SK-N-MC (cell line): ENCODE measurements around the gene TRMT6.

Experiments
- DNase-seq: peaks from one replicate; pipeline ENCODE4 v3.0.0-alpha.2; 2011; ENCODE audit warnings: low read depth, low spot score
- H3K27ac ChIP-seq: fragments of 200-600 bp; sonication (generic); 2 replicates; pipeline ENCODE4 v1.5.1; 2016; ENCODE audit warnings: mixed run types
- H3K36me3 ChIP-seq: fragments of 200-600 bp; sonication (generic); 2 replicates; pipeline ENCODE4 v1.6.1; 2017; ENCODE audit warnings: antibody characterized with exemption, low read length, mixed read lengths; ENCODE audit not compliant: insufficient read depth
- H3K4me3 ChIP-seq: fragments of 200-600 bp; sonication (generic); 2 replicates; pipeline ENCODE4 v1.5.1; 2016
- H3K9ac ChIP-seq: fragments of 200-600 bp; sonication (generic); 2 replicates; pipeline ENCODE4 v1.8.0; 2017; ENCODE audit warnings: mixed run types, mixed read lengths; ENCODE audit not compliant: insufficient read length
- H3K9me3 ChIP-seq: fragments of 200-600 bp; sonication (generic); 2 replicates; pipeline ENCODE4 v1.6.1; 2017; ENCODE audit warnings: low read depth, mild to moderate bottlenecking, antibody characterized with exemption, low read length, moderate library complexity, mixed read lengths
- EZH2 ChIP-seq: fragments of 200-600 bp; sonication (generic); IDR thresholded peaks from one replicate; pipeline ENCODE4 v1.6.1; 2017; ENCODE audit warnings: antibody characterized with exemption
- FOXP2 ChIP-seq: optimal IDR thresholded peaks from 2 replicates; pipeline ENCODE3; 2011; ENCODE audit warnings: mild to moderate bottlenecking, moderate library complexity; ENCODE audit not compliant: insufficient read depth; ENCODE audit errors: extremely low read length, control extremely low read depth
- POLR2AphosphoS5 ChIP-seq: IDR thresholded peaks from 2 replicates; pipeline ENCODE4 v1.6.1; 2012; ENCODE audit warnings: mild to moderate bottlenecking, low read depth, low read length, borderline replicate concordance

The TRMT6 gene, protein sequence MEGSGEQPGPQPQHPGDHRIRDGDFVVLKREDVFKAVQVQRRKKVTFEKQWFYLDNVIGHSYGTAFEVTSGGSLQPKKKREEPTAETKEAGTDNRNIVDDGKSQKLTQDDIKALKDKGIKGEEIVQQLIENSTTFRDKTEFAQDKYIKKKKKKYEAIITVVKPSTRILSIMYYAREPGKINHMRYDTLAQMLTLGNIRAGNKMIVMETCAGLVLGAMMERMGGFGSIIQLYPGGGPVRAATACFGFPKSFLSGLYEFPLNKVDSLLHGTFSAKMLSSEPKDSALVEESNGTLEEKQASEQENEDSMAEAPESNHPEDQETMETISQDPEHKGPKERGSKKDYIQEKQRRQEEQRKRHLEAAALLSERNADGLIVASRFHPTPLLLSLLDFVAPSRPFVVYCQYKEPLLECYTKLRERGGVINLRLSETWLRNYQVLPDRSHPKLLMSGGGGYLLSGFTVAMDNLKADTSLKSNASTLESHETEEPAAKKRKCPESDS

DNA sequence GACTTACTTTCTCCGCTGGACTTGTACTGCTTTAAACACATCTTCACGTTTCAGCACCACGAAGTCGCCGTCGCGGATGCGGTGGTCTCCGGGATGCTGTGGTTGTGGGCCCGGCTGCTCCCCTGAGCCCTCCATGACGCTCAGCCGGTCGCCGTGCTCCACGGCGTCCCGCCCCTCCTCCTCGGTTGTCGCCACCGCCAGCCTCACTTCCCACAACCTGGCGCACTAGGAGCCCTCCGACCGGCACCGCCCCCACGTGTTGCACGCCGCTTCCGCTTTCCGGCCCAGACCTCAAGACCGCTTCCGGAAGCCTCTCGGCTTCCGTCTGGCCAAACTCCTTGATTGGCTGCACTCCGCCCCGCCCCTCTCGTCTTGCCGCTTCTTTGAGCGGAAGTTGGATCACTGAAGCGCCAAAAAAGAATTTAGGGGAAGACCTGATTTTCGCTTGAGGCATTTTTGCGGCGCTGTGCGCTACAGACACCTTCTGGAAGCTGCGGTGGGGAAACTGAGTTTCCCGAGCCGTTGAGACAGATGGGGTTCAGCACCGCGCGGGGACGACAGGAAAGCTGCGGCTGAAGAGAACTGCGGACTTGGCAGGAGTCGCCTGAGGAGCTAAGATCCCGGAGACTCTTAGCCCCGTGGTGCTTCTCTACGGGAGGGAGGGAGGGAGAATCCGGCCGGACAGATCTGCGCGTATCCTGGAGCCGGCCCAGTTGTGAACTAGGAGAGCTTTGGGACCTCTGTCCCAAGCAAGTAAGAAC is at the start of gene TRMT6, which contains the start of gene MCM8:
Gene TRMT6, minus strand, starts transcription at position 263 of the 761 bp plus-strand sequence. Its CDS starts 128 bp downstream, at position 135.
Gene MCM8, plus strand, starts transcription at position 382 of the 761 bp plus-strand sequence. CDS start 1,364 bp downstream, outside the sequence.
- Histone ChIP-seq H3K9me3 (no peaks in the 10 kb centered on the region), H3K4me3 (peak within 1 kb of the TSS; percentile 98), H3K36me3 (peaks cover 56% of the 10 kb centered on the region), H3K9ac (peak within 1 kb of the TSS; percentile 99), H3K27ac (peak within 1 kb of the TSS; percentile 79)
- no peak for TF ChIP-seq EZH2
- TF ChIP-seq FOXP2: peak; percentile 23
- peak; percentile 85 for TF ChIP-seq POLR2AphosphoS5
- DNase-seq: peak; percentile 80

DNA sequence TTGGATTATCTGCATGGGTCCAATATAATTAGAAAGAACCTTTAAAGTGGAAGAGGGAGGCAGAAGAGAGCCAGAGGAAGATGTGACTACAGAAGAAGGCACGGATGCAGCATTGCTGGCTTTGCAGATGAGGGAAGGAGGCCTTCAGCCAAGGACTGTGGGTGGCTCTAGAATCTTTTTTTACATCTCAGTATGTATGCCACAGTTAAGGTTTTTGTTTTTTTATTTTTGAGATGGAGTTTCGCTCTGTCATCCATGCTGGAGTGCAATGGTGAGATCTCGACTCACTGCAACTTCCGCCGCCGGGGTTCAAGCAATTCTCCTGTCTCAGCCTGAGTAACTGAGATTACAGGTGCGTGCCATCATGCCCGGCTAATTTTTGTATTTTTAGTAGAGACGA is 49.5 kb upstream of the TRMT6 start:
- H3K27ac ChIP-seq: no peak overlapping the region
- H3K9me3 ChIP-seq: no peaks in the 10 kb centered on the region
- no peak overlapping the region for H3K9ac ChIP-seq
- TF ChIP-seq EZH2 (no peak), POLR2AphosphoS5 (no peak), FOXP2 (no peak)
- no peak for DNase-seq
- no peak overlapping the region for H3K4me3 ChIP-seq
- peaks cover 20% of the 10 kb centered on the region for H3K36me3 ChIP-seq

- DNase-seq: no peak
- no peak overlapping the region for H3K4me3 ChIP-seq
- H3K36me3 ChIP-seq: peaks cover 46% of the 10 kb centered on the region
- H3K9me3 ChIP-seq: no peaks in the 10 kb centered on the region
- H3K9ac ChIP-seq: no peak overlapping the region
- H3K27ac ChIP-seq: no peak overlapping the region
- TF ChIP-seq POLR2AphosphoS5 (no peak), EZH2 (no peak), FOXP2 (no peak)
Observed at GRCh38 chr20:5996765-5997164, 46.4 kb upstream of the TRMT6 start.

- 0 out of 2 replicates have a peak overlapping the region, but pooled peaks have one; percentile 10 for H3K27ac ChIP-seq
- TF ChIP-seq FOXP2 (no peak), POLR2AphosphoS5 (no peak), EZH2 (no peak)
- peaks cover 79% of the 10 kb centered on the region for H3K36me3 ChIP-seq
- no peak for DNase-seq
- H3K9me3 ChIP-seq: no peaks in the 10 kb centered on the region
- no peak overlapping the region for H3K4me3 ChIP-seq
- no peak overlapping the region for H3K9ac ChIP-seq
Observed at GRCh38 chr20:5991623-5992441, 41.5 kb upstream of the TRMT6 start.

DNA sequence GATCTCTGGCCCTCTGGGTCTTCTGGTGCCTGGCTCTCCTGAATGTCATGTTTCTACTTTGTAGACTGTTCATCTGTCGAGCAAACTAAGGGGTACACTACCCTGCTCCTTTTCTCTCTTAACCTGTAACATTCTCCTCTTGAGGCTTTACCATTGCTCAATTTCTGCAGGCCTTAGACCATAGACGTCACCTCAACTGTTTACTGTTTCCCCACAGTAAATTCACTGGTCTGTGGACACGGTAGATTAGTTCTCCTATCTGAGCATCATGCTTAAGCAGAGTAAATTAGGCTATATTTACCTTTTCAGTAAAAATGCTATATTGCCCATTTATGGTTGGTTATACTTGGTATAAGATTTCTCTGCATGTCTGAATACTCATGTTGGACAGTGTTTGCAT is 40.6 kb upstream of the TRMT6 start:
- H3K4me3 ChIP-seq: no peak overlapping the region
- TF ChIP-seq POLR2AphosphoS5: no peak
- no peak for TF ChIP-seq EZH2
- no peak for DNase-seq
- no peaks in the 10 kb centered on the region for H3K9me3 ChIP-seq
- no peak overlapping the region for H3K27ac ChIP-seq
- no peak overlapping the region for H3K9ac ChIP-seq
- H3K36me3 ChIP-seq: peaks cover 83% of the 10 kb centered on the region

- H3K9ac ChIP-seq: no peak overlapping the region
- H3K27ac ChIP-seq: no peak overlapping the region
- peaks cover 78% of the 10 kb centered on the region for H3K36me3 ChIP-seq
- no peaks in the 10 kb centered on the region for H3K9me3 ChIP-seq
- no peak for DNase-seq
- H3K4me3 ChIP-seq: no peak overlapping the region
- TF ChIP-seq POLR2AphosphoS5 (no peak), FOXP2 (no peak), EZH2 (no peak)
Observed at GRCh38 chr20:5989539-5989938, 39.2 kb upstream of the TRMT6 start.

DNA sequence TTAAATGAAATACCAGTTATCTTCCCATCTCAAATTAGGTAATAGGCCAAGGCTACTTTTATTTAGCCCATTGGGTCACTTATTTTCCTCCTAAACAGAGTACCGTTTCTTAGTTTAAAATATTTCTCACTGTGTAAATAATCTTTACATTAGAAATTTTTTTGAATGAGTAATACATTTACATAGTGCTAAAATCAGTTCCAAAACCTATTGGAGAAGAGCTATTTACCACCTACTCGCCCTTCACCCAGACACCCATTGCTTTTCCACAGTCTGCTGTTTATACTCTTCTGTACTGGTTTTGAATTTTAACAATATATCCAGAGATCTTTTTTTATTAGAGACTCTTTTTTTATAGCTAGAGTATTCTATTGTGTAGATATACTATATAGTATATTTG is 37.0 kb upstream of the TRMT6 start:
- no peak for DNase-seq
- TF ChIP-seq EZH2 (no peak), POLR2AphosphoS5 (no peak), FOXP2 (no peak)
- Histone ChIP-seq H3K27ac (no peak overlapping the region), H3K9ac (no peak overlapping the region), H3K4me3 (no peak overlapping the region), H3K9me3 (no peaks in the 10 kb centered on the region), H3K36me3 (peaks cover 77% of the 10 kb centered on the region)
